ENCODE data around the gene MRGPRF. TPM values are rescaled to one million over a fixed set of nuclear protein-coding genes. Genes with fewer than 3 reads are reported as not detected.
A peak's percentile ranks its signal among the peaks of the same experiment; 100 is the strongest.

Gene MRGPRF
- total RNA-seq, 1 donor from 2014 or later = 13.2 TPM

- ATAC-seq = peak; percentile 75
- DNase-seq = peak; percentile 85
- peaks cover 12% of the 10 kb centered on the region for H3K4me1 ChIP-seq
- H3K27me3 ChIP-seq = no peaks in the 10 kb centered on the region
- intact Hi-C loops (cut with DNase I) = no loop called here
- no peak overlapping the region for H3K4me3 ChIP-seq
- no peaks in the 10 kb centered on the region for H3K36me3 ChIP-seq
- peak; percentile 61 for TF ChIP-seq CTCF (IDR thresholded peaks at IDR 0.05)
- no peaks in the 10 kb centered on the region for H3K9me3 ChIP-seq
- H3K27ac ChIP-seq = no peak overlapping the region
Measured at GRCh38 chr11:69044111-69045013, 31.3 kb upstream of the MRGPRF start.

DNA sequence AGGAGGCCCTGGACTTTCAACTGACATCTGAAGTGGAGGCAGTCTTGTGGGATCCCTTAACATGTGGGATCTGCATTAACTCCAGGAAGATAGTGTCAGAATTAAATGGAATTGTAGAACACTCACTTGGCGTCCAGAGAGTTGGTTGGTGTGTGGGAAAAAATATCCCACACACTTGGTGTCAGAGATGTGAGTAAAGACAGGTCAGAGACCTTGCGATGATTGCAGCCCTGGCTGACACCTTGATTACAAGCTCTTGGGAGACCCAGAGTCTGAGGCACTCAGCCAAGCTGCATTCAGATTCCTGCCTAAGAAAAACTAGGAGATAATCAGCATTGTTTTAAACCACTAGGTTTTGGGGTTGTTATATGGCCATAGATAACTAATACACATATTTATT is 28.5 kb upstream of the MRGPRF start:
- Histone ChIP-seq H3K4me1 (peaks cover 5% of the 10 kb centered on the region), H3K36me3 (no peaks in the 10 kb centered on the region), H3K9me3 (no peaks in the 10 kb centered on the region), H3K27me3 (no peaks in the 10 kb centered on the region), H3K27ac (no peak overlapping the region), H3K4me3 (no peak overlapping the region)
- TF ChIP-seq CTCF (IDR thresholded peaks at IDR 0.05) = no peak
- ATAC-seq (no peak), DNase-seq (no peak)
- intact Hi-C loops (cut with DNase I) = no loop called here

- Histone ChIP-seq H3K9me3 (no peaks in the 10 kb centered on the region), H3K4me1 (peaks cover 5% of the 10 kb centered on the region), H3K27me3 (no peaks in the 10 kb centered on the region), H3K27ac (no peak overlapping the region), H3K36me3 (no peaks in the 10 kb centered on the region), H3K4me3 (no peak overlapping the region)
- TF ChIP-seq CTCF (IDR thresholded peaks at IDR 0.05) = no peak
- DNase-seq = no peak
- intact Hi-C loops (cut with DNase I) = no loop called here
- no peak for ATAC-seq
Measured at GRCh38 chr11:69040581-69041260, 27.7 kb upstream of the MRGPRF start.

GRCh38 chr11:69040051-69040450 is 27.0 kb upstream of the MRGPRF start:
- DNase-seq = no peak
- no peak for TF ChIP-seq CTCF (IDR thresholded peaks at IDR 0.05)
- no peak overlapping the region for H3K4me3 ChIP-seq
- no peaks in the 10 kb centered on the region for H3K27me3 ChIP-seq
- ATAC-seq = no peak
- intact Hi-C loops (cut with DNase I) = no loop called here
- H3K36me3 ChIP-seq = no peaks in the 10 kb centered on the region
- peaks cover 5% of the 10 kb centered on the region for H3K4me1 ChIP-seq
- H3K9me3 ChIP-seq = no peaks in the 10 kb centered on the region
- no peak overlapping the region for H3K27ac ChIP-seq

DNA sequence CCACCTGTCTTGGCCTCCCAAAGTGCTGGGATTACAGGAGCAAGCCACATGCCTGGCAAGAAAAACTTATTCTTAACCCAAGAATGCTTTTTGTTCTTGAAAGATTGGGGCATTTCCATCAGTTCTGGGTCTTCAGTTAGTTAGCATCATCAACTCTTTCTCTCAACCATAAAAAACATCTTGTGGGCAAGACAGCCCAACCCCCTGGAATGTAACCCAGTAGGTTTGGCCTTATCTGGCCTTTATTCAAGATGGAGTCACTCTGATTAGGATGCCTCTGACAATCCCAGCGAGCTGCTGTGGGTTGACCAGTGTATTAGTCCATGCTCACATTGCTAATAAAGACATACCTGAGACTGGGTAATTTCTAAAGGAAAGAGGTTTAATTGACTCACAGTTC is 26.5 kb upstream of the MRGPRF start:
- ATAC-seq (no peak), DNase-seq (no peak)
- Histone ChIP-seq H3K27ac (no peak overlapping the region), H3K4me3 (no peak overlapping the region), H3K9me3 (no peaks in the 10 kb centered on the region), H3K4me1 (peaks cover 5% of the 10 kb centered on the region), H3K36me3 (no peaks in the 10 kb centered on the region), H3K27me3 (no peaks in the 10 kb centered on the region)
- TF ChIP-seq CTCF (IDR thresholded peaks at IDR 0.05) = no peak
- intact Hi-C loops (cut with DNase I) = no loop called here
